ENCODE data around the gene SEC22C. TPM values are rescaled to one million over a fixed set of nuclear protein-coding genes. Genes with fewer than 3 reads are reported as not detected.
A peak's percentile ranks its signal among the peaks of the same experiment; 100 is the strongest.

Gene SEC22C, protein sequence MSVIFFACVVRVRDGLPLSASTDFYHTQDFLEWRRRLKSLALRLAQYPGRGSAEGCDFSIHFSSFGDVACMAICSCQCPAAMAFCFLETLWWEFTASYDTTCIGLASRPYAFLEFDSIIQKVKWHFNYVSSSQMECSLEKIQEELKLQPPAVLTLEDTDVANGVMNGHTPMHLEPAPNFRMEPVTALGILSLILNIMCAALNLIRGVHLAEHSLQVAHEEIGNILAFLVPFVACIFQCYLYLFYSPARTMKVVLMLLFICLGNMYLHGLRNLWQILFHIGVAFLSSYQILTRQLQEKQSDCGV
- total RNA-seq = 10 to 100 TPM in 2 of 3 donors, 1 to 10 TPM in 1; 9.3 to 34.2 (median 18.3) TPM
- long read RNA-seq, donor 1, transcript SEC22C-202 (7 exons, 1,608 nt) = major isoform, 9 of 31 reads
- long read RNA-seq, donor 1, transcript SEC22C-201 (7 exons, 1,380 nt) = minor isoform, 6 of 31 reads
- long read RNA-seq, donor 1, partial matches to known transcripts = 3 of 31 reads
- long read RNA-seq, donor 1, other reads (novel, unspliced or antisense) = 13 of 31 reads
- long read RNA-seq, donor 2, partial matches to known transcripts = 0 of 8 reads
- long read RNA-seq, donor 2, other reads (novel, unspliced or antisense) = 3 of 8 reads

- intact Hi-C loops (cut with DNase I, micrococcal nuclease) = no loop called here
- Histone ChIP-seq H3K9me3 (no peaks in the 10 kb centered on the region), H3K36me3 (ENCODE audit: low read depth) (no peaks in the 10 kb centered on the region), H3K4me1 (ENCODE audit: low read depth) (peaks cover 9% of the 10 kb centered on the region), H3K4me3 (peak within 1 kb of the TSS; percentile 47)
- ATAC-seq (peak; percentile 96), DNase-seq (peak; percentile 91 to 96 (median 94))
- TF ChIP-seq, protein P1, sequence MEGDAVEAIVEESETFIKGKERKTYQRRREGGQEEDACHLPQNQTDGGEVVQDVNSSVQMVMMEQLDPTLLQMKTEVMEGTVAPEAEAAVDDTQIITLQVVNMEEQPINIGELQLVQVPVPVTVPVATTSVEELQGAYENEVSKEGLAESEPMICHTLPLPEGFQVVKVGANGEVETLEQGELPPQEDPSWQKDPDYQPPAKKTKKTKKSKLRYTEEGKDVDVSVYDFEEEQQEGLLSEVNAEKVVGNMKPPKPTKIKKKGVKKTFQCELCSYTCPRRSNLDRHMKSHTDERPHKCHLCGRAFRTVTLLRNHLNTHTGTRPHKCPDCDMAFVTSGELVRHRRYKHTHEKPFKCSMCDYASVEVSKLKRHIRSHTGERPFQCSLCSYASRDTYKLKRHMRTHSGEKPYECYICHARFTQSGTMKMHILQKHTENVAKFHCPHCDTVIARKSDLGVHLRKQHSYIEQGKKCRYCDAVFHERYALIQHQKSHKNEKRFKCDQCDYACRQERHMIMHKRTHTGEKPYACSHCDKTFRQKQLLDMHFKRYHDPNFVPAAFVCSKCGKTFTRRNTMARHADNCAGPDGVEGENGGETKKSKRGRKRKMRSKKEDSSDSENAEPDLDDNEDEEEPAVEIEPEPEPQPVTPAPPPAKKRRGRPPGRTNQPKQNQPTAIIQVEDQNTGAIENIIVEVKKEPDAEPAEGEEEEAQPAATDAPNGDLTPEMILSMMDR (IDR thresholded peaks at IDR 0.05) = no peak
Observed at GRCh38 chr3:42581709-42582473, at the start of gene SEC22C. SEC22C (minus strand) TSS chr3:42581967; CDS start chr3:42569046, 12,921 bp downstream.

- ATAC-seq (no peak), DNase-seq (no peak)
- Histone ChIP-seq H3K4me1 (ENCODE audit: low read depth) (no peaks in the 10 kb centered on the region), H3K36me3 (ENCODE audit: low read depth) (no peaks in the 10 kb centered on the region), H3K9me3 (no peaks in the 10 kb centered on the region), H3K4me3 (no peak overlapping the region)
- intact Hi-C loops (cut with DNase I, micrococcal nuclease) = no loop called here
- TF ChIP-seq, protein P1 (IDR thresholded peaks at IDR 0.05) = no peak
Observed at GRCh38 chr3:42613462-42613861, 31.7 kb upstream of the SEC22C start.

DNA sequence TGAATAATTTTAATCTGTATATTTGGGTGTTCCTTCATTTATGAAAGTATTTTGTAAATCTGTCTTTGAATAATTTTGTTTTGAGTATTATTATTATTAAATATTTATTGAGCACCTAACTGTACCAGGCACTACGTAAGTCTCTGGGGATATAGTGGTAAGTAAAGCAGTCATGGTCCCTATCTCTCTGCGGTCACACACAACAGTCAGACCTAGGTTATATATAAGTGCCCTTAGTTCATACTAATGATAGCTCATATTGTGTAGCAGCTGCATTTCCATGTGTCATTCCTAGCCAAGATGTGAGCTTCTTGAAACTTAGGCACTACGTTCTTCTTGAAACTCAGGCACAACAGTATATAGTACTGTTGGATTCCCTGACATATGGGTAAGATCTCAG is 31.2 kb upstream of the SEC22C start:
- intact Hi-C loops (cut with DNase I, micrococcal nuclease) = no loop called here
- TF ChIP-seq, protein P1 (IDR thresholded peaks at IDR 0.05) = no peak
- Histone ChIP-seq H3K4me3 (no peak overlapping the region), H3K9me3 (no peaks in the 10 kb centered on the region), H3K36me3 (ENCODE audit: low read depth) (no peaks in the 10 kb centered on the region), H3K4me1 (ENCODE audit: low read depth) (no peaks in the 10 kb centered on the region)
- DNase-seq (no peak), ATAC-seq (no peak)

- intact Hi-C loops (cut with DNase I, micrococcal nuclease) = no loop called here
- no peaks in the 10 kb centered on the region for H3K4me1 ChIP-seq (ENCODE audit: low read depth)
- ATAC-seq (no peak), DNase-seq (no peak)
- H3K4me3 ChIP-seq = no peak overlapping the region
- H3K36me3 ChIP-seq (ENCODE audit: low read depth) = no peaks in the 10 kb centered on the region
- TF ChIP-seq, protein P1 (IDR thresholded peaks at IDR 0.05) = no peak
- no peaks in the 10 kb centered on the region for H3K9me3 ChIP-seq
Observed at GRCh38 chr3:42612217-42612616, 30.4 kb upstream of the SEC22C start.

DNA sequence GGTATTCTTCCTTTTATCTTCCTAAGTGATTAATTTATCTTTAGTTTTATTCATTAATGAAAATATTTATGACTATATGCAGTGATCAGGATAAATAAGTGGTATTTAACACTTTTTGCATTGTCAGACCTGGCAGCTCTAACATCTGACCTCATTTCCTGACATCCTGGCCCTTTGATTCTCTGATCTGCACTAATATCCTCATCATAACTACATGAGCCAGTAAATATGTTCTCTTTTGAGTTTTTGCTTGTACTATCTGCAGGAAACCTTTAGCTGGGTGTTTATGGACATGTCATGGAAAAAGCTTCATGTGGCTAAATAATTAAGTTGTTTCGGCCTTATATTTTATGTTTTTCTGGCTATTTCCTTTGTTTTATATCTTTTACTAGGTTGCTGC is 29.2 kb upstream of the SEC22C start:
- DNase-seq (no peak), ATAC-seq (no peak)
- no peaks in the 10 kb centered on the region for H3K36me3 ChIP-seq (ENCODE audit: low read depth)
- H3K9me3 ChIP-seq = no peaks in the 10 kb centered on the region
- intact Hi-C loops (cut with DNase I, micrococcal nuclease) = no loop called here
- TF ChIP-seq, protein P1 (IDR thresholded peaks at IDR 0.05) = no peak
- H3K4me1 ChIP-seq (ENCODE audit: low read depth) = no peaks in the 10 kb centered on the region
- H3K4me3 ChIP-seq = no peak overlapping the region
